ENCODE measurements around the gene PLK4. TPM values are rescaled to one million over a fixed set of nuclear protein-coding genes. Genes with fewer than 3 reads are reported as not detected.
"Not testable (repeated sequence)": the region's sequence is repeated elsewhere in the genome, so short reads cannot be mapped to it uniquely, and the experiment has no call there.

Gene PLK4
- total RNA-seq, 1 experiment from 2014 or later, result 10.9 TPM

GRCh38 chr4:127896528-127896927 lies 15.8 kb downstream of the PLK4 start:
- no peak for TF ChIP-seq CTCF (IDR thresholded peaks at IDR 0.05; ENCODE audit: unreplicated experiment)
- peaks cover 10% of the 10 kb centered on the region for H3K36me3 Mint-ChIP-seq (ENCODE audit: insufficient read depth, unreplicated experiment)
- H3K4me1 Mint-ChIP-seq (ENCODE audit: insufficient read depth, unreplicated experiment), result no peaks in the 10 kb centered on the region
- no peak for DNase-seq (ENCODE audit: unreplicated experiment)
- H3K27me3 Mint-ChIP-seq (ENCODE audit: insufficient read depth, unreplicated experiment), result no peaks in the 10 kb centered on the region
- intact Hi-C loops (cut with micrococcal nuclease), result no loop called here
- no peaks in the 10 kb centered on the region for H3K9me3 Mint-ChIP-seq (ENCODE audit: unreplicated experiment)
- ChIA-PET CTCF (no interaction called here), POLR2A (interaction anchor here (0.9 kb wide), 1 partner anchor 10 kb away, joined by 4 read pairs; no protein-coding TSS in a partner anchor)
- BruUV-seq (replicated peaks), result no TSS peak
- no peak overlapping the region for H3K27ac Mint-ChIP-seq (ENCODE audit: low read depth, unreplicated experiment)
- no peak overlapping the region for H3K4me3 Mint-ChIP-seq (ENCODE audit: unreplicated experiment)

GRCh38 chr4:127899682-127900081 lies 19.0 kb downstream of the PLK4 start:
- DNase-seq (ENCODE audit: unreplicated experiment); H3K4me3 Mint-ChIP-seq (ENCODE audit: unreplicated experiment); BruUV-seq (replicated peaks); POLR2A ChIA-PET; CTCF ChIA-PET; H3K4me1 Mint-ChIP-seq (ENCODE audit: insufficient read depth, unreplicated experiment); H3K9me3 Mint-ChIP-seq (ENCODE audit: unreplicated experiment); intact Hi-C loops (cut with micrococcal nuclease); H3K27me3 Mint-ChIP-seq (ENCODE audit: insufficient read depth, unreplicated experiment); H3K27ac Mint-ChIP-seq (ENCODE audit: low read depth, unreplicated experiment): not testable (repeated sequence)
- H3K36me3 Mint-ChIP-seq (ENCODE audit: insufficient read depth, unreplicated experiment), result peaks cover 10% of the 10 kb centered on the region

GRCh38 chr4:127905029-127905428 lies 24.3 kb downstream of the PLK4 start:
- no peak for TF ChIP-seq CTCF (IDR thresholded peaks at IDR 0.05; ENCODE audit: unreplicated experiment)
- Mint-ChIP-seq H3K36me3 (ENCODE audit: insufficient read depth, unreplicated experiment) (peaks cover 3% of the 10 kb centered on the region), H3K27ac (ENCODE audit: low read depth, unreplicated experiment) (no peak overlapping the region), H3K4me3 (ENCODE audit: unreplicated experiment) (no peak overlapping the region), H3K4me1 (ENCODE audit: insufficient read depth, unreplicated experiment) (no peaks in the 10 kb centered on the region), H3K27me3 (ENCODE audit: insufficient read depth, unreplicated experiment) (no peaks in the 10 kb centered on the region), H3K9me3 (ENCODE audit: unreplicated experiment) (peaks cover 7% of the 10 kb centered on the region)
- BruUV-seq (replicated peaks), result no TSS peak
- CTCF ChIA-PET, result no interaction called here
- intact Hi-C loops (cut with micrococcal nuclease), result no loop called here
- no peak for DNase-seq (ENCODE audit: unreplicated experiment)
- POLR2A ChIA-PET, result no interaction called here

GRCh38 chr4:127916512-127916911 lies 35.8 kb downstream of the PLK4 start:
- TF ChIP-seq CTCF (IDR thresholded peaks at IDR 0.05; ENCODE audit: unreplicated experiment), result no peak
- POLR2A ChIA-PET, result interaction anchor here (0.7 kb wide), 1 partner anchor 15 kb away, joined by 3 read pairs; no protein-coding TSS in a partner anchor
- DNase-seq (ENCODE audit: unreplicated experiment), result no peak
- CTCF ChIA-PET, result no interaction called here
- Mint-ChIP-seq H3K27ac (ENCODE audit: low read depth, unreplicated experiment) (no peak overlapping the region), H3K4me3 (ENCODE audit: unreplicated experiment) (no peak overlapping the region), H3K4me1 (ENCODE audit: insufficient read depth, unreplicated experiment) (no peaks in the 10 kb centered on the region), H3K36me3 (ENCODE audit: insufficient read depth, unreplicated experiment) (peaks cover 21% of the 10 kb centered on the region), H3K27me3 (ENCODE audit: insufficient read depth, unreplicated experiment) (no peaks in the 10 kb centered on the region), H3K9me3 (ENCODE audit: unreplicated experiment) (no peaks in the 10 kb centered on the region)
- BruUV-seq (replicated peaks), result no TSS peak
- intact Hi-C loops (cut with micrococcal nuclease), result no loop called here

GRCh38 chr4:127917151-127917550 lies 36.5 kb downstream of the PLK4 start:
- H3K36me3 Mint-ChIP-seq (ENCODE audit: insufficient read depth, unreplicated experiment), result peaks cover 23% of the 10 kb centered on the region
- H3K4me3 Mint-ChIP-seq (ENCODE audit: unreplicated experiment), result no peak overlapping the region
- CTCF ChIA-PET, result interaction anchor here (1.0 kb wide), 1 partner anchor 19 kb away, joined by 4 read pairs; no protein-coding TSS in a partner anchor
- no peak for DNase-seq (ENCODE audit: unreplicated experiment)
- POLR2A ChIA-PET, result interaction anchor here (0.7 kb wide), 2 partner anchors 16 to 174 kb away, joined by 3 read pairs; no protein-coding TSS in a partner anchor
- intact Hi-C loops (cut with micrococcal nuclease), result no loop called here
- no peaks in the 10 kb centered on the region for H3K4me1 Mint-ChIP-seq (ENCODE audit: insufficient read depth, unreplicated experiment)
- H3K27ac Mint-ChIP-seq (ENCODE audit: low read depth, unreplicated experiment), result no peak overlapping the region
- no peaks in the 10 kb centered on the region for H3K27me3 Mint-ChIP-seq (ENCODE audit: insufficient read depth, unreplicated experiment)
- TF ChIP-seq CTCF (IDR thresholded peaks at IDR 0.05; ENCODE audit: unreplicated experiment), result no peak
- no peaks in the 10 kb centered on the region for H3K9me3 Mint-ChIP-seq (ENCODE audit: unreplicated experiment)
- no TSS peak for BruUV-seq (replicated peaks)

Measured in MCF 10A (cell line).